A549 (cell line): ENCODE measurements around the gene CSTB. TPM values are rescaled to one million over a fixed set of nuclear protein-coding genes. Genes with fewer than 3 reads are reported as not detected.

Experiments used
- ATAC-seq, 2 experiments: fragments of 200-7000 bp in 1 of 2; fragments of >200 bp in 1 of 2; cut with Nextera tagmentation in 1 of 2; cut with Tn5 transposase in 1 of 2; 3 replicates each; pipeline versions ENCODE4 v1.8.0 to v1.9.1; 2018 to 2020; ENCODE audit warnings: mild to moderate bottlenecking in 1 of 2, moderate library complexity in 1 of 2
- CTCF ChIA-PET: fragments of 300-600 bp; sonication (Branson Sonifier 250); formaldehyde crosslinking; extraction: SDS; loops from one replicate; lab custom pipeline; 2021; ENCODE audit warnings: antibody characterized with exemption, inconsistent platforms; lab: Yijun Ruan, JAX
- POLR2A ChIA-PET: fragments of 350-600 bp; formaldehyde crosslinking; extraction: SDS; loops from one replicate; lab custom pipeline; 2021; ENCODE audit warnings: antibody characterized with exemption, inconsistent platforms; lab: Yijun Ruan, JAX
- DNase-seq, 2 experiments: peaks; one replicate each; pipeline versions ENCODE4 v3.0.0 to v3.0.0-alpha.2; 2011 to 2016; ENCODE audit warnings: low read depth in 1 of 2, low spot score in 1 of 2
- FAIRE-seq: peaks from 2 replicates; lab custom pipeline; 2011; peaks lifted over from hg19 to GRCh38; lab: Jason Lieb, UNC
- H3K27ac ChIP-seq, 2 experiments: fragments of >200 bp; sonication (Bioruptor Twin); formaldehyde crosslinking; 3 replicates each; pipeline ENCODE4 v1.5.1; 2016 to 2017
- H3K4me1 ChIP-seq: fragments of >200 bp; sonication (Bioruptor Twin); formaldehyde crosslinking; 3 replicates; pipeline ENCODE4 v1.6.1; 2016
- H3K4me2 ChIP-seq: fragments of >200 bp; sonication (Bioruptor Twin); formaldehyde crosslinking; 3 replicates; pipeline ENCODE4 v1.6.1; 2016
- H3K4me3 ChIP-seq: fragments of >200 bp; sonication (Bioruptor Twin); formaldehyde crosslinking; 3 replicates; pipeline ENCODE4 v1.5.1; 2016
- H3K9me3 ChIP-seq: fragments of >200 bp; sonication (Bioruptor Twin); formaldehyde crosslinking; 3 replicates; pipeline ENCODE4 v1.6.1; 2016
- EP300 ChIP-seq, 2 experiments: fragments of >200 bp; sonication (Bioruptor Twin); formaldehyde crosslinking; IDR thresholded peaks; 2 replicates in 1 of 2; 3 replicates in 1 of 2; pipeline ENCODE4 v1.6.1; 2016 to 2017
- FOXS1 ChIP-seq: fragments of 250-450 bp; sonication (Bioruptor Pico); IDR thresholded peaks from 2 replicates; pipeline ENCODE4 v1.5.0; 2020; ENCODE audit warnings: mild to moderate bottlenecking, moderate library complexity
- GATA3 ChIP-seq: IDR thresholded peaks from 2 replicates; pipeline ENCODE4 v1.6.1; 2012; ENCODE audit warnings: borderline replicate concordance
- HOXB13 ChIP-seq: fragments of 250-450 bp; sonication (Bioruptor Pico); IDR thresholded peaks from 2 replicates; pipeline ENCODE4 v1.5.0; 2020; ENCODE audit warnings: low read depth, mild to moderate bottlenecking, moderate library complexity
- JUN ChIP-seq, 2 experiments: fragments of >200 bp; sonication (Bioruptor Twin); formaldehyde crosslinking; IDR thresholded peaks; 2 replicates in 1 of 2; 3 replicates in 1 of 2; pipeline ENCODE4 v1.6.1; 2016 to 2017
- KDM5A ChIP-seq: fragments of 200-600 bp; sonication (generic); IDR thresholded peaks from 2 replicates; pipeline ENCODE4 v1.6.1; 2016; ENCODE audit warnings: antibody characterized with exemption, mild to moderate bottlenecking
- MYC ChIP-seq: IDR thresholded peaks from 2 replicates; pipeline ENCODE4 v1.6.1; 2012; ENCODE audit warnings: mild to moderate bottlenecking, inconsistent platforms, low read length, improper control_type of control experiment, borderline replicate concordance
- PBX3 ChIP-seq: IDR thresholded peaks from 2 replicates; pipeline ENCODE4 v1.6.1; 2012
- RAD21 ChIP-seq, 2 experiments: fragments of >200 bp in 1 of 2; sonication (Bioruptor Twin) in 1 of 2; formaldehyde crosslinking in 1 of 2; IDR thresholded peaks in 1 of 2; conservative IDR thresholded peaks in 1 of 2; 2 replicates in 1 of 2; 3 replicates in 1 of 2; pipeline ENCODE4 v1.6.1; 2012 to 2018; ENCODE audit warnings: inconsistent platforms in 1 of 2
- RARB ChIP-seq: fragments of 250-450 bp; sonication (Bioruptor Pico); IDR thresholded peaks from 2 replicates; pipeline ENCODE4 v1.8.0; 2021; ENCODE audit warnings: mild to moderate bottlenecking, moderate library complexity
- TFCP2L1 ChIP-seq: fragments of 250-450 bp; sonication (Bioruptor Pico); IDR thresholded peaks from 2 replicates; pipeline ENCODE4 v1.5.0; 2021; ENCODE audit warnings: mild to moderate bottlenecking
- ZNF302 ChIP-seq: fragments of 250-450 bp; sonication (Bioruptor Pico); IDR thresholded peaks from 2 replicates; pipeline ENCODE4 v1.9.0; 2021; ENCODE audit warnings: inconsistent platforms, mild to moderate bottlenecking, moderate library complexity
- ZSCAN20 ChIP-seq: fragments of 250-450 bp; sonication (Bioruptor Pico); IDR thresholded peaks from 2 replicates; pipeline ENCODE4 v1.8.0; 2022; ENCODE audit warnings: mild to moderate bottlenecking, moderate library complexity
- WGBS: methylation state at CpG from one replicate; pipeline ENCODE4 v1.1.6; 2017; ENCODE audit errors: missing lambda C conversion rate; 5-methylcytosine and 5-hydroxymethylcytosine counted together
- polyA plus RNA-seq, 4 experiments: library from polyadenylated mRNA; depleted of rRNA in 3 of 4; stranded (reverse); fragments of >200 nt; fragmentation: RNase III in 1 of 4; extraction: RNeasy Plus Mini Kit Qiagen cat#74134 plus additional on column Dnase treatment in 1 of 4; gene quantifications; 2 replicates in 3 of 4; 3 replicates in 1 of 4; pipeline ENCODE4 v1.2.3, GENCODE V29; 2011 to 2017
- TF ChIP-seq, protein P1 (sequence below): fragments of 450-650 bp; IDR thresholded peaks from 2 replicates; pipeline ENCODE4 v1.6.1; 2014; ENCODE audit warnings: antibody characterized with exemption
- TF ChIP-seq, protein P2 (sequence below): fragments of >200 bp; sonication (Bioruptor Twin); formaldehyde crosslinking; IDR thresholded peaks from 3 replicates; pipeline ENCODE4 v1.5.1; 2016
- TF ChIP-seq, protein P3 (sequence below): fragments of 150-350 bp; IDR thresholded peaks from 2 replicates; pipeline ENCODE4 v1.6.1; 2014; ENCODE audit warnings: low read depth, mild to moderate bottlenecking, low read length
- TF ChIP-seq, protein P4 (sequence below): IDR thresholded peaks from 2 replicates; pipeline ENCODE4 v1.6.1; 2012

The CSTB gene
- polyA plus RNA-seq, 2 of the 4 experiments (the other 2 are of a cell fraction): 42.9 to 101 TPM

DNA sequence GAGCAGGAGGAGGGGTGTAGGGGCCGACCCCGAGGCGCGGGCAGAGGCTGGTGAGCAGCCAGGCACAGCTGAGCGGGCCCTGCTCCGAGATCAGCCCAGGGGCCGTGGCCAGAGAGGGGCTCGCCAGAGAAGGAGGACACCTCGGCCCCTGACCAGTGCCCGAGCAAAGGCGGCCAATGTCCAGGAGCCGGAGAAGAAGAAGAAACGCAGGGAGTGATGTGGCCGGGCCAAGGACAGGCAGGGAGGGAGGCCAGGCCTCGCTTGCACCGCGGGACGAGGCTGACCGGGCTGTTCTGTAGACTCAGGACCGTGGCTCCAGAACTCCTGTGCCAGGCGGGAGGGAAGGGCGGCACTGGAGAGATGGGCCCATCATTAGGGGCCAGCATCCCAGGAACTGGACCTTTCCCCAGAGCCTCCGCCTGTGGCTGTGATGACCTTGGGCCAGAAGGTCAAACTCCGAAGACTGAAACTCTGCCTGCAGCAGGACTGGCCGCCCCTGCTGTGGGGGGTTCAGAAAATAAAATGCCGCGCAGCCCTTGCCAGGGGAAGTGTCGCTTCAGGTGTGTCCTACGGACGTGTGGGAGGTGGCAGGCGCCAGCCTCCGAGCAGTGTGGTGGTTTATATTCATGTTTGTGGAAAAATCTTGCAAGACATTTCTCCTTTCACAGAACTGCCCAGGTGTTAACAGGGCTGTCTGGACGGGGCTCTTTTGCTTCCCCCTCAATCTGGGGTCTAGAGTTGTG is 27.6 kb upstream of the CSTB start:
- ChIA-PET CTCF (interaction anchor here (1.4 kb wide), 1 partner anchor 22 kb away, joined by 3 read pairs; no protein-coding TSS in a partner anchor), POLR2A (no interaction called here)
- ATAC-seq: no peak
- 90% methylated on average over 33 of the region's 33 CpGs for WGBS
- no peak overlapping the region for H3K4me2 ChIP-seq
- H3K9me3 ChIP-seq: no peaks in the 10 kb centered on the region
- H3K4me1 ChIP-seq: no peaks in the 10 kb centered on the region
- H3K27ac ChIP-seq: no peak overlapping the region
- no peak for DNase-seq
- H3K4me3 ChIP-seq: no peak overlapping the region
- no peak for FAIRE-seq
- TF ChIP-seq HOXB13 (CRISPR knock-in tag): no peak
- TF ChIP-seq PBX3: no peak
- TF ChIP-seq GATA3: no peak
- no peak for TF ChIP-seq KDM5A
- TF ChIP-seq, protein P1, sequence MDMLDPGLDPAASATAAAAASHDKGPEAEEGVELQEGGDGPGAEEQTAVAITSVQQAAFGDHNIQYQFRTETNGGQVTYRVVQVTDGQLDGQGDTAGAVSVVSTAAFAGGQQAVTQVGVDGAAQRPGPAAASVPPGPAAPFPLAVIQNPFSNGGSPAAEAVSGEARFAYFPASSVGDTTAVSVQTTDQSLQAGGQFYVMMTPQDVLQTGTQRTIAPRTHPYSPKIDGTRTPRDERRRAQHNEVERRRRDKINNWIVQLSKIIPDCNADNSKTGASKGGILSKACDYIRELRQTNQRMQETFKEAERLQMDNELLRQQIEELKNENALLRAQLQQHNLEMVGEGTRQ: no peak
- TF ChIP-seq, protein P2, sequence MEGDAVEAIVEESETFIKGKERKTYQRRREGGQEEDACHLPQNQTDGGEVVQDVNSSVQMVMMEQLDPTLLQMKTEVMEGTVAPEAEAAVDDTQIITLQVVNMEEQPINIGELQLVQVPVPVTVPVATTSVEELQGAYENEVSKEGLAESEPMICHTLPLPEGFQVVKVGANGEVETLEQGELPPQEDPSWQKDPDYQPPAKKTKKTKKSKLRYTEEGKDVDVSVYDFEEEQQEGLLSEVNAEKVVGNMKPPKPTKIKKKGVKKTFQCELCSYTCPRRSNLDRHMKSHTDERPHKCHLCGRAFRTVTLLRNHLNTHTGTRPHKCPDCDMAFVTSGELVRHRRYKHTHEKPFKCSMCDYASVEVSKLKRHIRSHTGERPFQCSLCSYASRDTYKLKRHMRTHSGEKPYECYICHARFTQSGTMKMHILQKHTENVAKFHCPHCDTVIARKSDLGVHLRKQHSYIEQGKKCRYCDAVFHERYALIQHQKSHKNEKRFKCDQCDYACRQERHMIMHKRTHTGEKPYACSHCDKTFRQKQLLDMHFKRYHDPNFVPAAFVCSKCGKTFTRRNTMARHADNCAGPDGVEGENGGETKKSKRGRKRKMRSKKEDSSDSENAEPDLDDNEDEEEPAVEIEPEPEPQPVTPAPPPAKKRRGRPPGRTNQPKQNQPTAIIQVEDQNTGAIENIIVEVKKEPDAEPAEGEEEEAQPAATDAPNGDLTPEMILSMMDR: no peak
- TF ChIP-seq, protein P3, sequence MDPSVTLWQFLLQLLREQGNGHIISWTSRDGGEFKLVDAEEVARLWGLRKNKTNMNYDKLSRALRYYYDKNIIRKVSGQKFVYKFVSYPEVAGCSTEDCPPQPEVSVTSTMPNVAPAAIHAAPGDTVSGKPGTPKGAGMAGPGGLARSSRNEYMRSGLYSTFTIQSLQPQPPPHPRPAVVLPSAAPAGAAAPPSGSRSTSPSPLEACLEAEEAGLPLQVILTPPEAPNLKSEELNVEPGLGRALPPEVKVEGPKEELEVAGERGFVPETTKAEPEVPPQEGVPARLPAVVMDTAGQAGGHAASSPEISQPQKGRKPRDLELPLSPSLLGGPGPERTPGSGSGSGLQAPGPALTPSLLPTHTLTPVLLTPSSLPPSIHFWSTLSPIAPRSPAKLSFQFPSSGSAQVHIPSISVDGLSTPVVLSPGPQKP: no peak
- no peak for TF ChIP-seq JUN (IDR thresholded peaks at IDR 0.05)
- TF ChIP-seq TFCP2L1: no peak
- TF ChIP-seq, protein P4, sequence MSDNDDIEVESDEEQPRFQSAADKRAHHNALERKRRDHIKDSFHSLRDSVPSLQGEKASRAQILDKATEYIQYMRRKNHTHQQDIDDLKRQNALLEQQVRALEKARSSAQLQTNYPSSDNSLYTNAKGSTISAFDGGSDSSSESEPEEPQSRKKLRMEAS: no peak
- no peak for TF ChIP-seq RARB
- TF ChIP-seq ZNF302: no peak

GRCh38 chr21:43802713-43803313 is 26.7 kb upstream of the CSTB start:
- H3K4me2 ChIP-seq: no peak overlapping the region
- CTCF ChIA-PET: no interaction called here
- TF ChIP-seq ZSCAN20 (CRISPR knock-in tag): no peak
- no peak for TF ChIP-seq MYC
- no peak for TF ChIP-seq RAD21 (conservative IDR thresholded peaks at IDR 0.05 in 1 of 2, IDR thresholded peaks at IDR 0.05 in 1 of 2)
- no peak for TF ChIP-seq EP300 (IDR thresholded peaks at IDR 0.05)
- no peak for TF ChIP-seq FOXS1 (CRISPR knock-in tag)
- TF ChIP-seq, protein P1: no peak
- POLR2A ChIA-PET: no interaction called here
- no peak for ATAC-seq
- H3K4me3 ChIP-seq: no peak overlapping the region
- no peak for FAIRE-seq
- H3K27ac ChIP-seq: no peak overlapping the region
- WGBS: 95% methylated on average over 11 of the region's 14 CpGs
- H3K4me1 ChIP-seq: no peaks in the 10 kb centered on the region
- no peaks in the 10 kb centered on the region for H3K9me3 ChIP-seq
- DNase-seq: no peak
